HG03039 (cell line): ENCODE measurements around the gene CCR4.
"Not testable (repeated sequence)": the region's sequence is repeated elsewhere in the genome, so short reads cannot be mapped to it uniquely, and the experiment has no call there.

ENCODE experiments used
- ATAC-seq: cut with Tn5 transposase; IDR thresholded peaks from one replicate; pipeline ENCODE4 v1.9.1; 2021; ENCODE audit warnings: mild to moderate bottlenecking, moderate library complexity; ENCODE audit not compliant: unreplicated experiment

The CCR4 gene

GRCh38 chr3:32977861-32978260 is 26.4 kb downstream of the CCR4 start:
- no peak for ATAC-seq

- no peak for ATAC-seq
Measured at GRCh38 chr3:32978331-32978730, 26.9 kb downstream of the CCR4 start.

DNA sequence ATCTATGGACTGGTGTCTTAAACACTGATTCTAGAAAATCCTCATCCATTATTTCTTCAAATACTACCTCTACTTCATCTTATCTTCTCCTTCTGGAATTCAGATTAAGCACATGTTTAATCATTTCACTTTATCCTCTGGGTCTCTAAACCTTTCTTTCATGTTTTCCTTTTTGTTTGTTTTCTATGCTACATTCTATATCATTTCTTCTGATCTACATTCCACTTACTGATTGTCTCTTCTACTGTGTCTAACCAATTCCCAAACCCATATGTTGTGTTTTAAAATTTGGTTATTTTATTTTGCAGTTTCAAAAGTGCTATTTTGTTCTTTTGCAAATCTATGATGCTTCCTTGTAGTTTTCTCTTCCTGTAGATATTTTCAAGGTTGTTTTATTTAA is 31.7 kb downstream of the CCR4 start:
- ATAC-seq: no peak

GRCh38 chr3:32984918-32985317 is 33.5 kb downstream of the CCR4 start:
- not testable (repeated sequence) for ATAC-seq

- no peak for ATAC-seq
Measured at GRCh38 chr3:32989171-32989570, 37.7 kb downstream of the CCR4 start.

DNA sequence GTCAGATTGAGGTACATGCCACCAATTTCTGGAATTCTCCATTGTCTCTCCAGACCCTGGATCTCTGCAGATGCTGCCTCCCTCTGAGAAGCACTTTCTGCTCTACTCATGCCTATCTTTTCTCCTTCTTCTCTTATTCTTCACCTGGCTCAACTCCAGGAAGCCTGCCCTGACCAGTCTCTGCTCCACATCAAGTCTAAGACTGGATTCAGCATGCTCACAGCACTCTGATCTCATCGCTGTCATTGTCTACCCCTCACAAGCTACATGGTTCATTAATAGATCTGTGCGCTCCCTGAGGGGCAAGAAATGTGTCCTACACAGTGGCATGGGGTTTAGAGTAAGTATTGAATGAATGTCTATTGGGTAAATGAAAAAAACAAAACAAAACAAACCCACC is 38.7 kb downstream of the CCR4 start:
- no peak for ATAC-seq

DNA sequence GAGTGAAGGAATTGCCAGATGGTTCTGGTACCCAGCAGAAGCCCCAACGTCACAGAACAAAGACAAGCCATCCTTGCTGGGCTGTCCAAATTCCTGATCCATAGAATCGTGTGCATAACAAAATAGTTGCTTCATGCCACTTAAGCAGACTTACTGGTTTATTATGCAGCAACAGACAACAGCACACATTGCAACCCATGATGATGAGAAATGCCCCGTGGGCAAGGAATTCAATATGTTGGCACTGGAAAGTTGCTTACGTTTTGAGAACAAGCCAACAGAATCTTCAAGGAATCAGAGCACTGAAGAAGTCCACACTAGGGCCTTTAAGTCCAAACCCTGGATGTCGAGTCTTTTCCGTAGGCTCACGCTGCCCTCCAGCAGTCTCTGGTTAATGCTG is 40.3 kb downstream of the CCR4 start:
- no peak for ATAC-seq

DNA sequence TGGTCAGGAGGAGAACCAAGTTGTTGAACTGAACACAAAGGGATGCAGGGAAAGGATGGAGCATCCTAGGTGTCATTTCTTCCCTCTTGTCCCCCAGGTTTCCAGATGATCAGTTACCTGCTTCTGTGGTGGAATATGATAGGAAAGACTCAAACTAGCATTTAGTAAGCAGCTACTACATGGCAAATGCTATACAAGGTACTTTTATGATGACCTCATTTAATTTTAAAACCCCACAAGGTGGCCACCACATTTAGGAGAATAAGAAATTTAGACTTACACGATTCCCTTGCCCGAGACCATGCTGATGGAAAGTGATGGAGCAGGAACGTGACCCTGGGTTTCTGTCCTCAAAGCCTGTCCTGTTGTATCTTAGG is 40.9 kb downstream of the CCR4 start:
- peak; percentile 6 for ATAC-seq

DNA sequence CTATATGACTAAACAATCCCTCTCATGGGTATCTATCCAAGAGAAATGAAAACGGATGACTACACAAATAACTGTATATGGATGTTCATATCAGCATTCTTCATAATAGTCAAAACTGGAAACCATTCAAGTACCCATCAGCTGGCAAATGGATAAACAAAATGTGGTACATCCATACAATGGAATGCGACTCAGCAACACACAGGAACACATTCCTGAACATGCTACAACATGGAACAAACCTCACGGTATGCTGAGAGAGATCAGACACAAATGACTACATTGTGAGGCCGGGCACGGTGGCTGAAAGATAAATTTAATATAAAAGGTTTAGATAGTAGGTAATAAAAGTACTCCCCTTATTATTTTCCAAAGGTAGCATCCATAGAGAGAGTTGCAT is 42.6 kb downstream of the CCR4 start:
- no peak for ATAC-seq

GRCh38 chr3:32995098-32995497 is 43.7 kb downstream of the CCR4 start:
- ATAC-seq: no peak

- ATAC-seq: no peak
Measured at GRCh38 chr3:32996048-32996754, 44.8 kb downstream of the CCR4 start.

GRCh38 chr3:32996755-32997091 is 45.3 kb downstream of the CCR4 start:
- ATAC-seq: no peak

- no peak for ATAC-seq
Measured at GRCh38 chr3:32998631-32999451, 47.4 kb downstream of the CCR4 start.

- ATAC-seq: no peak
Measured at GRCh38 chr3:33000691-33001385, 49.4 kb downstream of the CCR4 start.

- no peak for ATAC-seq
Measured at GRCh38 chr3:33001889-33002288, 50.4 kb downstream of the CCR4 start.

DNA sequence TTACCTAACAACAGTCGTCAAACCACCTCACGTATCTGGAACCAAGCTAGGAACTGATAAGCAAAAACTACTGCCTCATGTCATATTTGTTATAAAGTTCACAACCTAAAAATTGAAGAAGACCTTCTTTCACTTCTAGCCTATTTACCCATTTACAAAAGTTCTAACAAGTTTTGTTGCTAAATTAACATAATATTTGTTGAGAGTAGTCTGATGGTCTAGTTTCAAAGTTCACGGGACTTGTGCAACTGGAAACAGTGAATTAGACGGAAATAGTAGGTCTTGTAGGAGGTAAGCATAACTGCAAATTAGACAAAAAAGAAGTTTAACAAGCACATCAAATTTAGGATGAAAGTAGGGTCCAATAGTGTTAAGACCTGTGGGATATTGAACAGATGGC is 51.9 kb downstream of the CCR4 start:
- no peak for ATAC-seq

GRCh38 chr3:33004205-33004604 is 52.8 kb downstream of the CCR4 start:
- ATAC-seq: no peak

- ATAC-seq: no peak
Measured at GRCh38 chr3:33004961-33005360, 53.5 kb downstream of the CCR4 start.
